ENCODE data around the gene IP6K3. TPM values are rescaled to one million over a fixed set of nuclear protein-coding genes. Genes with fewer than 3 reads are reported as not detected.

Gene IP6K3
- total RNA-seq, 1 experiment from 2014 or later: not detected

DNA sequence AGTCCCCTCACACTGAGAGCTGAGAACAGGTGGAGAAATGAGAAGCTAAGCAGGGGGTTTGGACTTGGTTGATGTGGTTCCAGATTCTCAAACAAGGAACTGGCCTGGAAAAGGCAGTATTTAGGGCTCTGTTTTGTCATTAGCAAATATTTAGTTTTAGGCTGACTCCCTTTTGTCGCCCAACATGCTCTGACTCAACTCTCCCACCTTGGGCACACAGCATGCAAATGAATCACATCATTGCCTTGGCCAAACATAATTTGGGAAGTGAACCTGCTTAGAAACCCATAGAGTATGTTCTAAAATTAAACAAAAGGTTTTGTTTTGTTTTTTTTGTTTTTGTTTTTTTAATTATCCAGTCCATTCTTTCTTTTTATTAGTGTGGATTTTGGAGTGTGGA is 25.7 kb downstream of the IP6K3 start:
- in situ Hi-C loops (cut with HindIII; ENCODE audit: low pct_unique_long_range_greater_than_20kb, low sequenced_read_pairs) (no loop called here), intact Hi-C loops (cut with micrococcal nuclease; ENCODE audit: unreplicated experiment) (no loop called here)
- peaks cover 4% of the 10 kb centered on the region; the same call in 1 of the 2 replicates for H3K27me3 ChIP-seq (ENCODE audit: control insufficient read depth, insufficient read depth, low read length)
- CTCF ChIA-PET: no interaction called here
- H3K9me3 ChIP-seq (ENCODE audit: control insufficient read depth, insufficient read depth, low read depth, low read length): no peaks in the 10 kb centered on the region
- no peak overlapping the region for H3K4me3 ChIP-seq (ENCODE audit: low read depth in 2 of 2, low read length in 2 of 2)
- no peaks in the 10 kb centered on the region for H3K36me3 ChIP-seq (ENCODE audit: control insufficient read depth, insufficient read depth, low read length)
- H3K4me1 ChIP-seq (ENCODE audit: control insufficient read depth, insufficient read depth, low read length): no peaks in the 10 kb centered on the region
- no peak overlapping the region for H3K27ac ChIP-seq (ENCODE audit: low read length)
- POLR2A ChIA-PET: interaction anchor here (0.5 kb wide), 1 partner anchor 13 kb away, joined by 3 read pairs; no protein-coding TSS in a partner anchor
- DNase-seq (ENCODE audit: low read depth, low spot score): no peak
- TF ChIP-seq, protein P1, sequence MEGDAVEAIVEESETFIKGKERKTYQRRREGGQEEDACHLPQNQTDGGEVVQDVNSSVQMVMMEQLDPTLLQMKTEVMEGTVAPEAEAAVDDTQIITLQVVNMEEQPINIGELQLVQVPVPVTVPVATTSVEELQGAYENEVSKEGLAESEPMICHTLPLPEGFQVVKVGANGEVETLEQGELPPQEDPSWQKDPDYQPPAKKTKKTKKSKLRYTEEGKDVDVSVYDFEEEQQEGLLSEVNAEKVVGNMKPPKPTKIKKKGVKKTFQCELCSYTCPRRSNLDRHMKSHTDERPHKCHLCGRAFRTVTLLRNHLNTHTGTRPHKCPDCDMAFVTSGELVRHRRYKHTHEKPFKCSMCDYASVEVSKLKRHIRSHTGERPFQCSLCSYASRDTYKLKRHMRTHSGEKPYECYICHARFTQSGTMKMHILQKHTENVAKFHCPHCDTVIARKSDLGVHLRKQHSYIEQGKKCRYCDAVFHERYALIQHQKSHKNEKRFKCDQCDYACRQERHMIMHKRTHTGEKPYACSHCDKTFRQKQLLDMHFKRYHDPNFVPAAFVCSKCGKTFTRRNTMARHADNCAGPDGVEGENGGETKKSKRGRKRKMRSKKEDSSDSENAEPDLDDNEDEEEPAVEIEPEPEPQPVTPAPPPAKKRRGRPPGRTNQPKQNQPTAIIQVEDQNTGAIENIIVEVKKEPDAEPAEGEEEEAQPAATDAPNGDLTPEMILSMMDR (IDR thresholded peaks at IDR 0.05): no peak
- TF ChIP-seq SIN3A (IDR thresholded peaks at IDR 0.05; ENCODE audit: borderline replicate concordance, insufficient read depth, low read depth, low read length) (no peak), TCF7L2 (IDR thresholded peaks at IDR 0.05; ENCODE audit: low read depth, low read length) (no peak), POLR2AphosphoS5 (IDR thresholded peaks at IDR 0.05; ENCODE audit: low read depth, low read length) (no peak)
- TF ChIP-seq, protein P2, sequence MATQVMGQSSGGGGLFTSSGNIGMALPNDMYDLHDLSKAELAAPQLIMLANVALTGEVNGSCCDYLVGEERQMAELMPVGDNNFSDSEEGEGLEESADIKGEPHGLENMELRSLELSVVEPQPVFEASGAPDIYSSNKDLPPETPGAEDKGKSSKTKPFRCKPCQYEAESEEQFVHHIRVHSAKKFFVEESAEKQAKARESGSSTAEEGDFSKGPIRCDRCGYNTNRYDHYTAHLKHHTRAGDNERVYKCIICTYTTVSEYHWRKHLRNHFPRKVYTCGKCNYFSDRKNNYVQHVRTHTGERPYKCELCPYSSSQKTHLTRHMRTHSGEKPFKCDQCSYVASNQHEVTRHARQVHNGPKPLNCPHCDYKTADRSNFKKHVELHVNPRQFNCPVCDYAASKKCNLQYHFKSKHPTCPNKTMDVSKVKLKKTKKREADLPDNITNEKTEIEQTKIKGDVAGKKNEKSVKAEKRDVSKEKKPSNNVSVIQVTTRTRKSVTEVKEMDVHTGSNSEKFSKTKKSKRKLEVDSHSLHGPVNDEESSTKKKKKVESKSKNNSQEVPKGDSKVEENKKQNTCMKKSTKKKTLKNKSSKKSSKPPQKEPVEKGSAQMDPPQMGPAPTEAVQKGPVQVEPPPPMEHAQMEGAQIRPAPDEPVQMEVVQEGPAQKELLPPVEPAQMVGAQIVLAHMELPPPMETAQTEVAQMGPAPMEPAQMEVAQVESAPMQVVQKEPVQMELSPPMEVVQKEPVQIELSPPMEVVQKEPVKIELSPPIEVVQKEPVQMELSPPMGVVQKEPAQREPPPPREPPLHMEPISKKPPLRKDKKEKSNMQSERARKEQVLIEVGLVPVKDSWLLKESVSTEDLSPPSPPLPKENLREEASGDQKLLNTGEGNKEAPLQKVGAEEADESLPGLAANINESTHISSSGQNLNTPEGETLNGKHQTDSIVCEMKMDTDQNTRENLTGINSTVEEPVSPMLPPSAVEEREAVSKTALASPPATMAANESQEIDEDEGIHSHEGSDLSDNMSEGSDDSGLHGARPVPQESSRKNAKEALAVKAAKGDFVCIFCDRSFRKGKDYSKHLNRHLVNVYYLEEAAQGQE (IDR thresholded peaks at IDR 0.05; ENCODE audit: insufficient read depth in 1 of 2, low read depth in 2 of 2, low read length in 1 of 2): no peak
- no TSS peak for BruUV-seq (replicated peaks)
- ATAC-seq: no peak

DNA sequence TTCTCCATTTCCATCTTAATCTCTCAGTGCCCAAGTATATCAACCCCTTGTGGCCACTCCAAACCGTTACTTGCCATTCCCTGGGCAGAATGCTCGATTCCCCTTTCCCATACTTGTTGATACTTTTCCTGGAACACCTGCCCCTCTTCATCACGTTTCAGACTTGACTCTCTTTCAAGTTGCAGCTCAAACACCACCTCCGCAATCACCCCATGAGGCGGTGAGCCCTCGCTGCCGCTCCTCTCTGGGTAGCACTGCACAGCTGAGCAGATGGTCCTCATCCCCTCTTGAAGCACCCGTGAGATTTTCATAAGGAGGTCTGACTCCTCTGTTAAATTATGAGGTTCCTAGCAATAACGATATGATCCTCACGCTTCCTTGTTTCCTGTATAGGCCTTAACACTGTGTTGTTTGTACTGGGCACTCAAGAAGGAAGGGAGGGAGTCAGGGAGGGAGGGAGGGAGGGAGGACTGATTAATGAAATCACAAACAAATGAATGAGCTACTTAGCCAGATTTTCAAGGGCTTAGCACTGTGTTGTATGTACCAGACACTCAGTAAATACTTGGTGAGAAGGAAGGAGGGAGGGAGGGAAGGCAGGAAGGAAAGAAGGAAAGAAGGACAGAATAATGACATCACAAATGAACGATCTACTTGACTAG is 27.2 kb downstream of the IP6K3 start:
- ATAC-seq (no peak), DNase-seq (ENCODE audit: low read depth, low spot score) (no peak)
- Histone ChIP-seq H3K36me3 (ENCODE audit: control insufficient read depth, insufficient read depth, low read length) (no peaks in the 10 kb centered on the region), H3K9me3 (ENCODE audit: control insufficient read depth, insufficient read depth, low read depth, low read length) (no peaks in the 10 kb centered on the region), H3K4me3 (ENCODE audit: low read depth in 2 of 2, low read length in 2 of 2) (no peak overlapping the region), H3K4me1 (ENCODE audit: control insufficient read depth, insufficient read depth, low read length) (no peaks in the 10 kb centered on the region), H3K27me3 (ENCODE audit: control insufficient read depth, insufficient read depth, low read length) (peaks cover 4% of the 10 kb centered on the region; the same call in 1 of the 2 replicates), H3K27ac (ENCODE audit: low read length) (no peak overlapping the region)
- ChIA-PET CTCF (no interaction called here), POLR2A (no interaction called here)
- in situ Hi-C loops (cut with HindIII; ENCODE audit: low pct_unique_long_range_greater_than_20kb, low sequenced_read_pairs): no loop called here
- intact Hi-C loops (cut with micrococcal nuclease; ENCODE audit: unreplicated experiment): no loop called here
- TF ChIP-seq, protein P2 (IDR thresholded peaks at IDR 0.05; ENCODE audit: insufficient read depth in 1 of 2, low read depth in 2 of 2, low read length in 1 of 2): no peak
- TF ChIP-seq, protein P1 (IDR thresholded peaks at IDR 0.05): no peak
- no peak for TF ChIP-seq TCF7L2 (IDR thresholded peaks at IDR 0.05; ENCODE audit: low read depth, low read length)
- TF ChIP-seq SIN3A (IDR thresholded peaks at IDR 0.05; ENCODE audit: borderline replicate concordance, insufficient read depth, low read depth, low read length): no peak
- TF ChIP-seq POLR2AphosphoS5 (IDR thresholded peaks at IDR 0.05; ENCODE audit: low read depth, low read length): no peak
- no TSS peak for BruUV-seq (replicated peaks)

Data from Panc1 (cell line).